Jurkat, Clone E6-1 (cell line): ENCODE measurements around the gene GALNT18.

ENCODE experiments used
- DNase-seq: peaks from one replicate; pipeline ENCODE4 v3.0.0-alpha.2; 2011; ENCODE audit warnings: low read depth, low spot score
- H3K4me3 ChIP-seq: 2 replicates; pipeline ENCODE4 v1.5.1; 2011; ENCODE audit warnings: mild to moderate bottlenecking, low read length, control low read depth, moderate library complexity

GALNT18 gene

DNA sequence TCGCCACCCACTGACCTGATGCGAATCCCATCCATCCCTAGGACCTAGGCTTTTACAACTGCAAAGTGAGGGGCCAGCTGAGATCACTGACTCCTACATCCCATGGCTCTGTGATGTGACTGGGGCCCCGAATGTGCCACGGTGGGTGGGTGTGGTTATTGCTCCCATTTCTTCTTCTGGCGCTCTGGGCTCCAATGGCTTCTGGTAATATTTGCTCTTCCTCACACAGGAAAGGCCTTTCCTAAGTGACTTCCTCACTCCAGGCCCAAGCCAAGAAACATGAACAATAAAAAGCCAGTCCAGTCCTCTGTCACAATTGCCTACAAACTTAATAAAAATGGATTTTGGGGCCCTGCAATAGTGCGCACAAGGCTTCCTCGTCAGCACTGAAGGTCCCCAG is 78.1 kb downstream of the GALNT18 start:
- no peak for DNase-seq
- no peak overlapping the region for H3K4me3 ChIP-seq

DNA sequence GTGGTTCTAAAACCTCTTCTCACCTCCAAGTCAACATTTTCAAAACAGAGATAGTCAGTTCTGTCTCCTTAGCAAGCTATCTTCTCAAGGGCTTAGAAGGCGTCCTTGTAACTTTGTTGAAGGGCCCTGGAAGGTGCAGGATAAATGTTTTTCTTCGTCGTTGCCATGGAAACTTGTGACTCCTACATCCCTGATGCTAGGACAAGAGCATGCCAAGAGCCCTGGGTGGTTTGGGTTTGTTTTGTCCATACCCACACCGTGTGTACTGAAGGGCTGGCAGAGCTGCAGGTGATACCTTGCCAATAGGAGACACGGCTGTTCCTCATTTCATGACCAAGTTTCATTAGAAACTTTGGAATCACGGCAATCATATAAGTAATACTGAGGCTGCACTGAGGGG is 81.6 kb downstream of the GALNT18 start:
- DNase-seq, result no peak
- no peak overlapping the region for H3K4me3 ChIP-seq

DNA sequence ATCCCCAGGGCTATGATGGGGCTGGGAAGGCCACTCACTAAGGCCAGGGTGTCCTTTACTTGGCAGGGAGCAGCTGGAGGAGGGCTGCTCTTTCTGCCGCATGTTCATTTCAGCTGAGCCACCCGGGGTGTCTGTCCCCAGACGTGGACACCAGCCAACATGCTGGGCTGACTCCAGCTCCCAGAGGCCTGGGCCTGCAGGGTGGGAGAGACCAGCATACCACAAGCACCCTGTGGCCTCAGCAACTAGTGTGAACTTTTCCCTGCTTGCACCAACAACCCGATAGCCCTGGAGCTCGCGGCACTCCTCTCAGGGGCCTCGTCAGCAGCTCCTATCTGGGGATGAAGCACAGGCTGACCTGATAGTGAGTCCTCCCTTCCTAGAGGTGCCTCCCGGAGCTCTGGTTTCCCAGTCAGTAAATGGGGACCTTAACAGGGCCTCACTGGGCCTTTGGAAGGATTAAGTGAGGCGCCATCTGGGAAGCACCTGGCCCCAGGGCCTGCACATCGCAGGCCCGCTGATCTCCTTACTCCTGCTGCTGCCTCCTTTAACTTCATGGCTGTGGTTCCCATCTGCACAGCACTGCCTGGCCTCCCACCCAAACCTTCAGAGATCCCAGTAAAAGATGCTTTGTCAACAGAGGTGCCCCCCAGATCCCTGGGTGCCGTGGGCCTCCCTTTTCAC is 83.4 kb downstream of the GALNT18 start:
- no peak overlapping the region for H3K4me3 ChIP-seq
- DNase-seq, result no peak

DNA sequence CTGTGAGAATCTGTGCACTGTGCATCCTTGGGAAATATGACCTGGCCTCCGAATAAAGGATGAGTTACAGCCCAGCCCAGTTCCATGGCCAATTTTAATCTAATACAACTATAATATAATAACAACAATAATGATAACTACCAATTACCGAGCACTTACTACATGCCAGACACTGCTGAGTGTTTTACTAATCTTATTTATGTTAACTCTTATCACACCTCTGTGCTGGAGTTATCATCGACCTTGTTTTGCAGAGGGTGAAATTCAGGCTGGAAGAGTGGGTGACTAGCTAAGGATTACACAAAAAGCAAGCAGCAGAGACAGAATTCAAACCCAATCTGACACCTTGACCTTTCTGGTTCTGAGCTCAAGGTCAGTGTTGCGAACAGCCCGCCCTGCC is 83.9 kb downstream of the GALNT18 start:
- no peak for DNase-seq
- no peak overlapping the region for H3K4me3 ChIP-seq

DNA sequence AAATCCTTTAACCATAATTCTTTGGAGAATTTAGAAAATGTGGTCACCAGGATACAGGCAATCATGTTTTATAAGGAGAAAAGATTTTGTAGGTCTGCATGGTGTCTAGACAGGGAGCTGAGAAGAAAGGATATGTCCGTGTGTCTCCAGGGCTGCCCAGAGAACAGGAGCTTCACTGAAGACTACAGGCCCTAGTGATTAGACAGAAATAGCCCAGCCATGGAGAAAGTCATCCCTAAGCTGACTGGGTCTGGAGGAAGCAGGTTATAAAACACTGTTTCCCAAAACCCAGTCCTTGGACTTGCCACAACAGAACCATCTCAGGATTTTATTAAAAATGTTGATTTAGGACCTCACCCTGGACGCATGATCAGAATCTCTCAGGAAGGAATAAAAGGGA is 84.4 kb downstream of the GALNT18 start:
- DNase-seq, result no peak
- H3K4me3 ChIP-seq, result no peak overlapping the region

DNA sequence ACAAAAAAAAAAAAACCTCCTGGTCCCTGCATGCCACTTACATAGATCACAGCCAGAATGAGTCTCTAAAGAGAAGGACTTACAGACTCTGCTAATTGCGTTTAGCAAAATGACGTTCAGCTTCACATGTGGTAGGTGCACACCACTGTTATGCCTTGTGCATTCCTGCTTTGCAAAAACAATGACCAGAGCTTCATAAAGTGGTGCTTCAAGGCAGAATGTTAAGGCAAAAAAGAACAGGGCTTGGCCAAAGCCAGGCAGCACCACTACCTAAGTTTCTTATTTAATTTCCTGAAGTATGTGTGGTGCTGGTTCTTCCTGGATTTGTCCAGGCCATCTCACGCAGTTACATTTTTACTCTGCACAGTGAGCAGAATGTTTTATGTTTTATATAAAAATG is 85.2 kb downstream of the GALNT18 start:
- no peak for DNase-seq
- no peak overlapping the region for H3K4me3 ChIP-seq

DNA sequence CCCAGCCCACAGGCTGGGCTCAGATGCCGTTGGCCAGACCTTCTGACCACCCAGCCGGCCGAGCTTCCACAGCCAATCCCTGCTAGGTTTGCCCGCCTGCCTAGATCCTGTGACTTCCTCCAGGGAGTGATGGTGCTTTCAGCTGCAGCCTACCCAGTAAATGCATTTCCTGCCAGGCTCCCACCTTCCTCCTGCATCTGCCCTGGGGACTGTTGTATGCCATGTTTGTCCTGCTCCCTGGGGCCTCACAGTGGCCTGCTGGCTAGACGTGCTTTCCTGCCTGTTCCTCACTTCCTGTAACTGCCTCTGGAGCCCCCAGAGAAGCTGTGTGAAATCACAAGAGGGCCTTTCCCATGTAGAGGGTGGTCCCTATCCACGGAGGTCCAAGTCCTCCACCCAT is 86.2 kb downstream of the GALNT18 start:
- H3K4me3 ChIP-seq, result no peak overlapping the region
- no peak for DNase-seq

DNA sequence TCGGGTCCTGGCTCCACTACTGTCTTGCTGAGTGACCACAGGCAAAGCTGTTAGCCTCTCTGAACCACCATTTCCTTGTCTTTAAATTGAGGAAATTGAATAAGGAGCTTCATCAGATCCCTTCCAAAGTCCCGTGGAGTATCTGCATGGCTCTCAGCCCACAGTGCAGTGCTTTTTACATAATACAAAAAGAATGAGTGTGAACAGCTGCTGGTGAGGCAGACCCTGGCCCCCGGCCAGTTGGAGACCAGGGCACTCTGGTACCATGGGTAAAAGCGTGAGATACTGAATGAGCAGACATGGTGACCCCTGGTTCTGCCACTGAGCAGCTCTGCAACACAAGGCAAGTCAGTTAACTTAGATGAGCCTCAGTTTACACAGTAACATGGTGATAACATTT is 86.8 kb downstream of the GALNT18 start:
- H3K4me3 ChIP-seq, result no peak overlapping the region
- DNase-seq, result no peak

DNA sequence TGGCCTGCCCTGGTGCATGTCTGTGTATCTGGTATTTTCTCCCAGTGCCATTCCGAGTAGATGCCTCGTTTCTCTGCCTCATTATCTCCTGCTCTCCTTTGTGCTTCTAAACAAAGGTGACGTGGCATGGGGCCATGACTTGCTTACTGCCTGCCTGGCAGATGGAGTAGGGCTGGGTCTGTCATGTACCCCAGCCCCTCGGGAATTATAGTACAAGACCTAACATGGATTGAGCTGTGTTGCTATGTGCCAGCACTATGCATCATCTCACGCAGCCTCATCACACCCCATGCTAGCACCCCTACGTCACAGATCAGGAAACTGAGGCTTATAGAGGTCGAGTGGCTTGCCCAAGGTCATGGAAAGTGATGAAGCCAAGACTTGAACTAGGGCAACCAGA is 88.1 kb downstream of the GALNT18 start:
- DNase-seq, result no peak
- H3K4me3 ChIP-seq, result no peak overlapping the region

DNA sequence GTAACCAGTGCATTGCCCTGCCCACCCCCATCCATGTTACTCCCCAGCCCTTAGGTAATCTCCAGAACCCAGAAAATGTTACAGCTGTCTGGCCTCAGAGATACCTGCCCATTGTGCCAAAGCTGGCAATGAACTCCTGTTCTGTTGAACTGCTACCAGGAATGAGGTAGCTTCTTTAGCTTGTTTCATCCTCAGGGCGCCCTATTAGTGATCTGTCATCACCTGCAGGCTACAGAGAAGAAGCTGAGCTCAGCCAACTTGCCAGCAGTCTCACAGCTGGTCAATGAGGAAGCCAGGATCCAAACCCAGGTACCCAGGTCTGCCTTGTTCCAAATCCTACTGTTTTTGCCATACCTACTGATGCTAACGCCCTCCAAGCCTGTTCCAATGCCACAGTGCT is 88.7 kb downstream of the GALNT18 start:
- DNase-seq, result no peak
- H3K4me3 ChIP-seq, result no peak overlapping the region

DNA sequence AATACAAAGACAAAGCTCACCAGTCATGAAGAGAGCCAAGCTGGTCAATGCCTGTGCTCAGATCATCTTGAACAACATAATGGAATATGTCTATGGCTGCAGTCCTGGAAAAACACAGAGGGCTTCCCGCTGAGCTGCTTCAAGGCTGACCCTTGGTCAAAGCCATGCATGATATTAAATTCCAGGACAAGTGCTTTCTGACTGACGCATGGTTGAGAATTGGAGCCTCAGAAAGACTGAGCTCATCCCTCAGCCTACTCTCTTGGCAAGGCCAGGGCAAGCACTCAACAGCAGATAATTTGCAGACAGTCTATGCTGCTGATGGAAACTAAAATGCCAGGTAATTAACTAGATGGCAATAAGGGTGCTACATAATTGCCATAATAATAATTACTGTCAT is 89.2 kb downstream of the GALNT18 start:
- H3K4me3 ChIP-seq, result no peak overlapping the region
- no peak for DNase-seq

DNA sequence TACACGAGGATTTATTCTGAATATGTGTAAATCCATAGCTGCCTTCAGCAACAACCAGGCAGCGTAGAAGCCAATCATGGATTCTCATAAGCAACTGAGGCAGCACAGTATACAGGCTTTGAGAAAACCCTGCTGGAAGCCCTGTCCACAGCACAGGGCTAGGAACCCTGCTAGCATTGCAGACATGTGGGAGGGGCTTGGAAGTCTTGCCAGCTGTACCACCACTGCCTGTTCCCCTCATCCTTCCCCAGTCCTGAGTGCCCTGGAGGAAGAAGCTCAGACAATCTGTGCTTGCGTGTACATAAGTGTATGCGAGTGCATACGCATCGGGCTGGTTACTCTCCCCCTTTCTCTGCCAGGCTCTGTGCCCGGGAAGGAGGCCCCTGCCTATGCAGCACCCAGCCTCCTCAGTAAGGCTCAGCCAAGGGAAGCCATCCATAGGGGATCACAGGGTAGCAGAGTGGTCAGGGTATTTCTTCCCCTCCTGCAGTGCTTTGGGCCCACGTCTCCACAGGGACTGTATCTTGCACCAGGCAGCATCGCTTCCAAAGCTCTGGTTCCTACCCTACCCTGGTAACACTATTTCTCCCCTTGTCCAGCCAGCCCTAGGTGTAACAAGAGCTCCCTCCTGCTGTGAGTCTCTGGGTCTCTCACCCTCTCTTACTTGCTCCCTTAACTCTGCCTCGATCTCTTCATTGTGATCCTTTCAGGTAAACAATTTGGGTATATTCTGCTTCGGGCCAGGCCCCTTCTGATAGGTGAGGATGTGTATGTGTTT is 90.5 kb downstream of the GALNT18 start:
- DNase-seq, result no peak
- no peak overlapping the region for H3K4me3 ChIP-seq

DNA sequence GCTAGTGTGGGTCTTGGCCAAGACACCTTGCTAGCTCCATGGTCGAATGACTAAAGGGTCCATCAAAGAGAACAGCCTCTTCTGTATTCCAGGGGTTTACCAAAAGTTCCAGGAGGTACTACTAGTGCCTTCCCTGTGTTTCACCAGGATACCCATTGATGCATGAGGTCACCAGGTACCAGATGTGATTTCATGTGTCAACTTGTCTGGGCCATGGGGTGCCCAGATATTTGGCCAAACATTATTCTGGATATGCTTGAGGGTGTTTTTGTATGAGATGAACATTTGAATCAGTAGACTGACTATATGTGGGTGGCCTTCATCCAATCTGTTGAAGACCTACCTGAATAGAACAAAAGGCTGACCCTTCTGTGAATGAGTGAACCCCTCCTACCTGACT is 92.8 kb downstream of the GALNT18 start:
- no peak for DNase-seq
- no peak overlapping the region for H3K4me3 ChIP-seq

DNA sequence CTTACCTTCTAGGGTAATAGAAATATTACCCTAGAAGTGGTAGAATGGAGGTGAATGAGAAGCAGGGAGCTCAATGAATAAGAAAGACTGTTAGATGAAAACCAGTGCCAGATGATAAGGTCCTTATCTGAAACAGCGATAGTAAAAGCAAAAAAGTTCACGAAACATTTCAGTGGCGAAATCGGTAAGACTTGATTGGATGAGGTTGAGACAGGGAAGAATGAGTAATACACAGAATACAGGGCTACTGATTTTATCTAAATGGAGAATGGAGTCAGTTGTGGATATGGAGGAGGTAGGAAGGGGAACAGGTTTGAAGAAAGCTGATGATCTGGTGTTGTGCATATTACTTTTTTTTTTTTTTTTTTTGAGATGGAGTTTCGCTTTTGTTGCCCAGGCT is 96.5 kb downstream of the GALNT18 start:
- DNase-seq, result no peak
- H3K4me3 ChIP-seq, result no peak overlapping the region

DNA sequence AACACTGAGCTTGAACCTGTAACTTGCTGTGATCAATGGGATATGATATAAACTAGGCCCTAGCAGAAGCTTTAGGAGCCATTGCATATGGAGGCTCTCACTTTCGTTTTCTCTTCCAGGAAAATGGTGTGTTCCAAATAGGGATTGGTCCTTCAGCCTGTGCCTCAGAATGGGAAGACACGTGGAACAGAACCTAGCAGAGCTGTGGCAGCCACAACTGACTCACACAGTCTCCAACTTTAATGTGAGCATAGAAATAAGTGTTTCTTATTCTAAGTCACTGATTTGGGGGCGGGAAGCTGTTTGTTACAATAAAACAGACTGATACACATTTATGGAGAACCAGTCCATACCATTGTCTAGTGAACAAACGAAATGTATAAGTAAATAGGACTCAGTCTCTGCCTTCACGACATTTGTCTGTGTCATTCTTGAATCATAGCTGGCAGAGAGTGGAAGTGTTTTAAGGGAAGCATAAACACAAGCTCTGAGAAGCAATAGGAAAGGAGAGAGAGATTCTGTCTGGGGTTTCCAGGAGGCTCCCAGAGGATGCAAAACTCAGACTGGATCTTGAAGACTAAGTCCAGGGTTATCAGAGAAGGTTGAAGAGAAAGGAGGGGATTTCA is 97.3 kb downstream of the GALNT18 start:
- DNase-seq, result no peak

DNA sequence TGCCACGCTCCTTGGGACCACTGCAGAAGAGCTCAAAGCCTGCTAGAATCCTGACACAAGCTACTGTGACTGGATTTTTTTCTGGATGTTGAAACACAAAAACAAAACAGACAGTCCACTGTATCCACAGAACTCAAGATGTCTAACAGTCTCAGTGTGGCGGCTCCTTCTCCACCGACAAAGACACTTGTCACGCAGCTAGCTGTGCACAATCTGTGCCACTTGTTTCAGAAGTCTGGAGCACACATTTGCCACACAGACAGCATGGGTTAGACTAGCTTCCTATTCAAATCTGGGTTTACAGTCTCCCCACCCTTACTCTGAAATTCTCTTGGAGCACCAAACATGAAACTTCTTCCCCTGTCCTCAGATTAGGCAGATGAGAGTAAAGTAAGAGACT is 99.2 kb downstream of the GALNT18 start:
- H3K4me3 ChIP-seq, result no peak overlapping the region
- DNase-seq, result no peak

More for the DNA sequence above, 97.3 kb downstream of the GALNT18 start:
- no peak overlapping the region for H3K4me3 ChIP-seq

DNA sequence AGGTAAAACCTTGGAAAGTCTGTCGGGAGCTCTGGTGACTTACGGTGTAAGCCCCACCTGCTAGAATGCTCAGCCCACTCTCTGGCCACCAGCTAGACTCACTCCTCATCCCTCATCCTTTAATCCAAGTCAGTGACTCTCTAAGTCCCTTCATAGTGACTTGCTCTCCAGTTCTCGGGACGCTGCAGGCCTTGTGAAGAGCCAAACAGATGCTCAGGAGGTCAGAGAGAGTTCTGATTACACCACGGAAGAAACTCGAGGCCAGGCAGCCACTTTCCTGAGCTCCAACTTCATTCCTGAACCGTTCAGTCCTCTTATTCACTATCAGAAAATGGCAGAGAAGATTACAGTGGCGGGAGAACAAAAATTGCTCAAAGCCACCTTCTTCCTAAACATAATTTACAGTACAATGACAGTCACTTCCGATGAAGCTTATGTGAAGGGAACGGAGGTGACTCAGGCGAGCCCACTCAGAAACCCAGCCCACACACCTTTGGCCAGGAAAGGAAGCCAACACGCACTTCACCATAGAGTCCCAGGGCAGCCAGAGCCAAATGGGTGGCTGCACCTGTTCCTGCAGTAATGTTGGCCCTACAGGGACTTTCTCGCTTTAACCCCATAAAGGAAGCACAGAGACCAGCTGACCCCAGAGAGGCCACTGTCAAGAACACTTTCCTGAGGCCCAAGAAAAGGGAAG is 100.4 kb downstream of the GALNT18 start:
- no peak for DNase-seq
- no peak overlapping the region for H3K4me3 ChIP-seq

DNA sequence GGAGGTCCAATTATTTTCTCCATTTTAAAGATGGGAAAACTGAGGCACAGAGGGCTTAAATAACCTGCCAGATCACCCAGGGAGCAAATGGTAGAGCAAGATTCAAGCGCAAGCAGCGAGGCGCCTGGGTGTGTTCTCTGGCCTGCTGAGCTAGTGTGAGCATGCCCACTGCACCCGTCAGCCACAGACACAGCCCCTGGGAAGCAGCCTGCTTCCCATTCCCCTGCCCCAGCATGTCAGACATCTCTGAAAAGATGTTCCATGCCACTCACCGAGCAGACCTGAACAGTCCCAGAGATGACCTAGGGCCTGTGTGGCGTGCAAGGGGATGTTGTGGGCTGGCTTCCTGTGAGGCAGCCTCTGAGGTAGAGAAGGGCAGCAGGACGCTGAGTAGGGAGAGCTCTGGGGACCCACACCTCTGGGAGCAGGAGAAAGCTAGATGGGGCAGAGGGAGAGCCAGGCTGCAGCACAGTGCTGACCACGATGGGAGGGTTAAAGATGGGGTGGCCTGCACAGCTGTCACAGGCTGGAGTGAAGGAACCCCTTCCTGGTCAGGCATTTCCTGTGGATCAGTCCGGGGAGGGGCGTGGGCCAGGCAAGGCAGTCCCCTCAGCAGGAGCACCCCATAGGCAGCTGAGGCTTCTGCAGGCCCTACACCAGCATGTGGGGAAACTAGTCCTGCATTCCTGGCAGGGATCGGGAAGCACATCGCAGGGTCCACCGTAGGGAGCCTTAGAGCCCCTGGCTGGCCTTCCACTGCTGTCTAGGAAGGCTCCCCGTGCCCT is 101.4 kb downstream of the GALNT18 start:
- no peak overlapping the region for H3K4me3 ChIP-seq
- DNase-seq, result no peak

DNA sequence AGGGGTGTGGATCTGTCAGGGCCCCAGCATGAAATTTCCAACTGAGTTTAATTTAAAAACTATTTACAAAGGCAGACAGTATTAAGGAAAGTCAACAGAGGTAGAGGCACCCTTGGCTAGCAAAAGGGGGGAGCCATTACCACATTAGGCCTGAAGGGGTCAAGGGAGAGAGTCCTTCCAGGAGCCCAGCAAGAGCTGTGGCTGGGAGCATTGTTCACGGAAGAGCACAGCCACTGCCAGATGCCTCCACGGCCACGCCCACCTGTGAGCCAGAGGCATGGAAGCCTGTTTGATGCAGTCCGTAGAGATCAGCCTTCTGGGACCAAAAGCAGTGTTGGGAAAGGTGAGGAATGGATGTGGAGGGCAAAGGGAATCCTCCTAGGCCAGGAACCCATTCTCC is 102.6 kb downstream of the GALNT18 start:
- DNase-seq, result no peak

More for the DNA sequence above, 102.6 kb downstream of the GALNT18 start:
- no peak overlapping the region for H3K4me3 ChIP-seq
